Measurements from ENCODE around the gene APOD. TPM values are rescaled to one million over a fixed set of nuclear protein-coding genes. Genes with fewer than 3 reads are reported as not detected.
"Not testable (repeated sequence)": the region's sequence is repeated elsewhere in the genome, so short reads cannot be mapped to it uniquely, and the experiment has no call there.

Gene APOD
- total and polyA plus RNA-seq, 2 of the 8 experiments (the other 6 are each of a cell fraction or from before 2014, with no cell fraction given) = not detected

DNA sequence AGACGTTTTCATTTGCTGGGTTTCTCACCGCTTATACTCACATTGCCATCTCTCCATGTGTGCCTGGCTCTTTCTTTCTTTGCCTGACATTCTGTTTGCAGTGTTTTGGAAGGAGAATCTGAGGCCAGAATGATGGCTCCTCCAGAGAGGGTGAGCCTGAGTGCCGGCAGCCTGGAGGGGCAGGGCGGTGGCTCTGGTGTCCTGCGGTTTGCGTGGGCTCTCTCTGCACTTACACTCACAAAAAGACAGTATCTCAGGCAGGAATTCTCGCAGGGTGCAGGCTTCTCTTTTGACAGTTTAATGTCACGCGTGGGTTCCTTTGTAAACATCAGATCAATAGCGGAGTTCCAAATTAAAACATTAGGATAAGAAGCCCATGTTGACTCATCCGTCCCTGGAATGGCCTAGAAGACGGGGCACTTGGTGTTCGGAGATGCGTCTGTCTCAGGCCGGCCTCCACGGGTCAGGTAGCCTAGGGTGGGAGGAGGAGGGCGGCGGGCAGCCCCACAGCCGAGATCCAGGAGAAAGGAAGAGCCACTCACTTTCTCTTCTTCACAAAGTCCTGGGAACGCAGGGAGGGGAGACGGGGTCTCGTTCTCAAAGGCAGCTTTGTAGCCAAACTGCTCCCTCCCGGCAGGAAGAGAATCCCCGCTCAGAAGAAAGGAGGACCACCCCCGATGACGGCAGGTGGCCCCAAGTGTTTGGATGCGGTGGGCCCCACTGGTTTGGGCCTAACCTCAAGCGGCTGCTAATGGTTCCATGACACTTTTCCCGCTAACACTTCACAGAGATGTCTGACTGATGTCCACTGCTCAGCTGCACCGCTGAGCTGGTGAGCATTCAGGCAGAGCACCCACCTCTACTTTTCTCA, 44.0 kb upstream of the APOD start:
- H3K4ac ChIP-seq (replicated peaks; ENCODE audit: insufficient read length, low read depth, low read length); POLR2A ChIA-PET (ENCODE audit: partially characterized antibody); H3K9me3 ChIP-seq (ENCODE audit: insufficient read depth in 2 of 2, low read depth in 1 of 2, low read length in 1 of 2); DNase-seq (ENCODE audit: low read depth in 1 of 2, low spot score in 2 of 2); H2AK5ac ChIP-seq (ENCODE audit: low read depth, low read length); H4K91ac ChIP-seq (replicated peaks; ENCODE audit: insufficient read length, low read length); H4K5ac ChIP-seq (ENCODE audit: insufficient read length, low read depth, low read length); H2BK12ac ChIP-seq (ENCODE audit: low read depth, low read length); H3K4me1 ChIP-seq (replicated peaks in 1 of 4; ENCODE audit: control insufficient read depth in 3 of 4, insufficient read depth in 4 of 4, low read length in 3 of 4); H4K20me1 ChIP-seq (replicated peaks in 1 of 2; ENCODE audit: control insufficient read depth in 1 of 2, insufficient read depth in 2 of 2, low read length in 2 of 2); H2BK20ac ChIP-seq (ENCODE audit: low read length); H3K4me2 ChIP-seq (ENCODE audit: insufficient read depth in 1 of 2, low read depth in 2 of 2, low read length in 2 of 2); FAIRE-seq; H2BK15ac ChIP-seq (ENCODE audit: low read length); H3K79me2 ChIP-seq (ENCODE audit: control insufficient read depth in 1 of 2, insufficient read depth in 2 of 2, low read length in 2 of 2); CTCF ChIA-PET (ENCODE audit: partially characterized antibody); H3K9ac ChIP-seq (replicated peaks in 1 of 4; ENCODE audit: extremely low read depth in 1 of 4, low read depth in 3 of 4, low read length in 3 of 4); H2BK120ac ChIP-seq (replicated peaks; ENCODE audit: low read depth, low read length); H3K36me3 ChIP-seq (ENCODE audit: control insufficient read depth in 2 of 4, insufficient read depth in 4 of 4, low read length in 3 of 4); H3K4me3 ChIP-seq (ENCODE audit: extremely low read depth in 1 of 4, insufficient read depth in 2 of 4, low read depth in 3 of 4, low read length in 4 of 4); H3K23ac ChIP-seq (ENCODE audit: insufficient read length); H3K27me3 ChIP-seq (replicated peaks in 1 of 4; ENCODE audit: control insufficient read depth in 3 of 4, extremely low read depth in 1 of 4, insufficient read depth in 3 of 4, low read length in 3 of 4); H2BK5ac ChIP-seq (ENCODE audit: low read depth, low read length); H3K56ac ChIP-seq (replicated peaks; ENCODE audit: insufficient read length, low read depth, low read length); H3K27ac ChIP-seq (ENCODE audit: low read depth, low read length); H3K79me1 ChIP-seq (ENCODE audit: low read depth, low read length); H2AFZ ChIP-seq (ENCODE audit: low read length); H3K14ac ChIP-seq (ENCODE audit: insufficient read length); H3K23me2 ChIP-seq (ENCODE audit: low read depth, low read length); H4K8ac ChIP-seq (ENCODE audit: extremely low read depth, insufficient read depth, low read length); H3K18ac ChIP-seq (ENCODE audit: extremely low read depth, low read length): not testable (repeated sequence)
- WGBS, 2 experiments (ENCODE audit: extremely low coverage in 1 of 2, insufficient coverage in 1 of 2, insufficient read length in 1 of 2, insufficient replicate concordance in 2 of 2, low coverage in 1 of 2, low lambda C conversion rate in 2 of 2, missing lambda C conversion rate in 1 of 2) = 70% methylated on average over 16 of the region's 30 CpGs; no CpG with 5 or more reads in 1 of the 2 experiments
